ENCODE results near the gene LRRC75B.
"Not testable (repeated sequence)": the region's sequence is repeated elsewhere in the genome, so short reads cannot be mapped to it uniquely, and the experiment has no call there.

The LRRC75B gene

DNA sequence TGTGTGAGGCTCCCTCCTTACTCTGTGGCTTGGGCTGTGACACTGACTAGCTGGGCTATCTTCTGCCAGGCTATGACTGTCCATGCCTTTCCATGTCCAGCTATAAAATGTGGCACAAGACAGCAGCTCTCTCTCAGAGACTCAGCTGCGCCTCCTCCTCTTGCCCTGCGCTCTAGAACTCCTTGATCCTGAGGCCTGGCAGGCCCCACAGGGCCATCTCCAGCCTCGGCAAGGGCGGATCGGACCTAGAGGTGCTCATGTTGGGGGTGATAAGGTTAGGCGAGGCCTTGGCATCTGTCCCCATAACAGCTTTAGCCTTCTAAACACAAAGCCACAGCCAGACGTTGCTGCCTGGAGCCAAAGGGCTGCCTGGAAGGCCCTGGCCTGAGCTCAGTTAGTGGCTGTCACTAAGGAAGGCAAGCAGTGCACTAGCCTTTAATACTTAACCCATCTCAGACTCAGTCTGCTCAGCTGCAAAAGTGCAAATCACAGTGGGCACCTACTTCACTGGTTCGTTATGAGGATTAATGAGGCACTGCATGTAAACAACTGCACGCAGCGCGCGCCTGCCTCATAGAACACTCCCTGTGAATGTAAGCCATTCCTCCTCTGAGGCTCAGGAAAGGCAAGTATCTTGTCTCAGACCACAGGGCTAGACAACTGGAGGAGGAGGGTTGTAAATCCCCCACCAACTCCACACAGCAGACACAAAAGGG lies 39.1 kb downstream of the LRRC75B start:
- no peak for DNase-seq (ENCODE audit: low spot score)

DNA sequence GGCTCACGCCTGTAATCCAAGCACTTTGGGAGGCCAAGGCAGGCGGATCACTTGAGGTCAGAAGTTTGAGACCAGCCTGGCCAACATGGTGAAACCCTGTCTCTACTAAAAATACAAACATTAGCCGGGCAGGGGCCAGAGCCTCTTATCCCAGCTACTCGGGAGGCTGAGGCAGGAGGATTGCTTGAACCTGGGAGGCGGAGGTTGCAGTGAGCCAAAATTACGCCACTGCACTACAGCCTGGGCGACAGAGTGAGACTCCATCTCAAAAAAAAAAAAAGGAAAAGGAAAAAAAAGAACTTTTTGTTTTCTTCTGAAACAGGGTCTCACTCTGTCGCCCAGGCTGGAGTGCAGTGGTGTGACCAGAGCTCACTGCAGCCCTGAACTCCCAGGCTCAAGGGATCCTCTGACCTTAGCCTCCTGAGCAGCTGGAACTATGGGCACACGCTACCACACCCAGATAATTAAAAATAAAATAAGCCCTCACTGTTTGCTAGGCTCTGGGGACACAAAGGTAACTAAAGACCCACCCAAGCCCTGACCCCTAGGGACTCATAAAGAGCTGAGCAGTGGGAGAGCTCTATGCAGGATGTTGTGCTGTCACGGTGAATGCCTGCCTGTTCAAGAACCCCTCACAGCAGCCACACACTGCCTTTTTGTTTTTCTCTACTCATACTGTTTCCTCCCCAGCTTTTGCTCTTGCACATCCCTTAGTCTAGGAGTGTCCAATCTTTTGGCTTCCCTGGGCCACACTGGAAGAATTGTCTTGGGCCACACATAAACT lies 40.2 kb downstream of the LRRC75B start:
- not testable (repeated sequence) for DNase-seq (ENCODE audit: low spot score)

DNA sequence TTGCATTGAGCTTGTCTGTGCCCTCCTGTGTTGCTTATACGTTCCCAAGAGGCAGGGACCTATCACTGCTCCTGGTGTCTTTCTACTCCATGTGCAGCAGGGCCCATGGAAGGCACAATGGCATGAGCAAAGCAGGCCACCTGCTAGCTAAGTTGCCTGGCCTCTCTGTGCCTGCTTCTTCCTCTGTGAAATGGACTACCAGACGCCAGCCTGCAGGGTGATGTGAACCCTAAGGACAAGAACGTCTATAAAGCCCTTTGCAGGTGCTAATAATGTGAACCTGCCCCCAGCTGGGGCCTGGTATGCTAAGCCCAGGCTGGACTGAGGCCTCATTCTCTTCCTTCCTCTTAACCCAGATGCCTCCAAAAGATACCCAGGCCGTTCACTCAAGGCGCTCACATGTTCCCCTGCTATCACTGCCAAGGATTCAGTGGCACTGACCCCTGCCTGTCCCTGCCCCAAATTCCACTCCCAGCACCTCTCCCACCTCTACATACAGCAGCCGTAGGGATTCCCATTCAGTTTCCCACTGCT lies 41.9 kb downstream of the LRRC75B start:
- no peak for DNase-seq (ENCODE audit: low spot score)

DNA sequence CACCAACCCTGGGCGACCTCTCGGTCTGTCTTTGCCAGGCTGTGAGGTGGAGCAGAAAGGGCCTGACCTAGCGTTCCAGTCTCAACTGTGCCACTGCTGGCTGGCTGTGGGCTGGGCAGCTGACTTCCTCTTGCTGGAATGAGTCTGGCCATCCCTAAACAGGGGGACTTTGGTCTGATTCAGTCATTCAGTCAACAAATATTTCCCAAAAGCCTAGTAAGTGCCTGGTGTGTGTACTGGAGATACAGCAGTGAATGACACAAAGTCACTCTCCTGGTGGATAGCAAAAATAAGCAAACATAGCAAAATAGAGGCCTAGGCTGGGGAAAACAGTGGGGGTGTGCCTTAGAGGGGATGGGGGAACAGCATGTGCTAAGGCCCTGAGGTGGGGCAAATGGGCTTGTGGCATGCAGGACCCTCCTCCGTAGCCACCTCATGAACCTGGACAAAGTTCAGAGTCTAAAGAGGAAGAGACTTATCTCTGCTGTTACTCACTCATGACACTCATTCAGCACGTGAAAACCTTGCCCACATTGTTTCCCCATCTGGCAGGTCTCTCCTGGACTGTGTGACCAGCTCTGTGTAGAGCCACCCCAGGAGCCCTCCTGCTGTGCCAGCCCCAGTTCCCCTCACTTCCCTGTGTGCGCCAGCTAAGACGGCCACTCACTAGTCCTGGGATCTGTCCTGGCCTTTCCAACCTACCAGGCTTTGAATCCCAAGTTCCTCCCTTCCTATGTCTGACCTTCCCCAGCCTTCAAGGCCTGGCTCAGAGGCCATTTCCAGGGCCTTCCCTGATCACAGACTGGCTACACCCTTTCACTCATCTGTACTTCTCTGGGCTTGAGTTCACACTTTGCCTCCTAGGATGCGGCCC lies 42.6 kb downstream of the LRRC75B start:
- DNase-seq (ENCODE audit: low spot score) = no peak

DNA sequence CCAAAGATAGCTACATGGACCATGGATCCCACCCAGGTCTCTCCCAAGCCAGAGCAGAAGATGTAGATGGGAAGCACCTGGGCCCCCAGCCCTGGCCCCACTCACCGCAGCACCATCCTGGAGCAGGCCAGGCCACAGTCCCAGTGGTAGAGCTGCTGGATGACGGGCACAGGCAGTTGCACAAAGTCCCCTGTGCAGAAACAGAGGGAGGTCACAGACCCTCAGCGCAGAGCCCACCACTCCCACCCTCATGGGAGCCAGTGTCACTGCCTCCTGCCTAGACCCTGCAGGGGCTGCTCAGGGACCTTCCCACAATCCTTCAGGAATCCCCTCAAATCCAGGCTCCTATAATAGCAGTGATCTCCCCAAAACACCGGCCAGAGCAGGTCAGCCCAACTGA lies 44.1 kb downstream of the LRRC75B start:
- no peak for DNase-seq (ENCODE audit: low spot score)

DNA sequence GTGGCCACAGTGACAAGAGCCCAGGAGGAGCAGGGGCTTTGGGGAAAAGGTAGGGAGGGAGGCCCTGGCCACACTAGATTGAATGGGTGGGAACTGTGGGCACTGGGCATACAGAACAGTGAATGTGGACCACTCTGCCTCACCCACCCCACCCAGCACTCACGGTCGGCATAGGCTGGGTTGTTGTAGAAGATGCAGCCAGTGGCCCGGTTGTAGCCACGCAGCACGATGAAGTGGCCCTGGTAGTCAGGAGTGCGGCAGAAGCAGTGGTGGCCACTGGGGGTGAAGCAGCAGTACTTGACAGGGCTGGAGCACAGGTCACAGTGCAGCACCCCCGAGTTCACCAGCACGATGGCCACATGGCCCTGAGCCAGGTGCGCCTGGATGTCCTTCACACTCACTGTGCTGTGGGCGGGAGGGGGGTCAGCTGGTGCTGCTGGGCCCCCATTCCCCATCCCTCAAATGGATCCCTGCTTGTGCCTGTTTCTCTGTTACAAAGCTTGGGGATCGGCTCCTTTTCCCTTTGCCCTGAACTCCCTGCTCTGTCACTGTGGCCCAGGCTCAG lies 49.1 kb downstream of the LRRC75B start:
- DNase-seq (ENCODE audit: low spot score) = no peak

DNA sequence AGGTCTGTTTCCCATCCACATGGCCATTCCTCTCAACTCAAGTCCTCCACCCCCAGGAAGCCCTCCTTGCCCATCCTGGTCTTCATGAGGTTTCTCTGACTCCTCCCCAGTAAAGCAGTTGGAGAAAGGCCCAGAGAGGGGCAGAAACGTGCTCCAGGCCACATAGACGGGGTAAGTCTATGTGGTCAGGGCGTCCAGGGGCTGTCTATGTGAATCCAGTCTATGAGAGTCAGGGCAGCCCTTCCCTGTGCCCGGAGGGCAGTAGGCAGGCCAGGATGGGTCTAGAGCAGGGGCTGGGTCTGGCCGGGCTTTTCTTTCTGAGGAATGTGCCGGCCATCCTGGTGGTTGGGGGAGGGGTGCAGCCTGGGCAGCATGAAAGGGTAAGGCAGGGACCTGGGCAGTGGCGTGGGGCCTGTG lies 49.7 kb downstream of the LRRC75B start:
- DNase-seq (ENCODE audit: low spot score) = no peak

DNA sequence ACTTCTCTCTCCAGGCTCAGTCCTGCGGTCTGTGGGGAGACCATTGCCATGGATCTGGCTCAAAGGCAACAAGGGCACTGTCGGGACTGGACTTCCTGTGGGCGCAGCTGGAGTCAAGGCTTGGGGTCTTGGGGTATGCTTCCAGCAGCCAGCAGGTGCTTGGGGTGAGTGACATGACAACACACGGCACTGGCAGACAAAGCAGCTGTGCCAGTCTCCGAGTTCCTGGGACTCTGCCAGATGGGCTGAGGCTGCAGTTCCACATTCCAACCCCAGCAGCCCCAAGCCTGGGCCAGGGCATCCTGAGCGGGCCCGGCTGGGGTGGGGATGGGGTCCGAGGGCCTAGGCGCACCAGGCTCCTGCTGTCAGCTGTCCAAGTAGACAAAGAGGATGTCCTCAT lies 50.2 kb downstream of the LRRC75B start:
- no peak for DNase-seq (ENCODE audit: low spot score)

DNA sequence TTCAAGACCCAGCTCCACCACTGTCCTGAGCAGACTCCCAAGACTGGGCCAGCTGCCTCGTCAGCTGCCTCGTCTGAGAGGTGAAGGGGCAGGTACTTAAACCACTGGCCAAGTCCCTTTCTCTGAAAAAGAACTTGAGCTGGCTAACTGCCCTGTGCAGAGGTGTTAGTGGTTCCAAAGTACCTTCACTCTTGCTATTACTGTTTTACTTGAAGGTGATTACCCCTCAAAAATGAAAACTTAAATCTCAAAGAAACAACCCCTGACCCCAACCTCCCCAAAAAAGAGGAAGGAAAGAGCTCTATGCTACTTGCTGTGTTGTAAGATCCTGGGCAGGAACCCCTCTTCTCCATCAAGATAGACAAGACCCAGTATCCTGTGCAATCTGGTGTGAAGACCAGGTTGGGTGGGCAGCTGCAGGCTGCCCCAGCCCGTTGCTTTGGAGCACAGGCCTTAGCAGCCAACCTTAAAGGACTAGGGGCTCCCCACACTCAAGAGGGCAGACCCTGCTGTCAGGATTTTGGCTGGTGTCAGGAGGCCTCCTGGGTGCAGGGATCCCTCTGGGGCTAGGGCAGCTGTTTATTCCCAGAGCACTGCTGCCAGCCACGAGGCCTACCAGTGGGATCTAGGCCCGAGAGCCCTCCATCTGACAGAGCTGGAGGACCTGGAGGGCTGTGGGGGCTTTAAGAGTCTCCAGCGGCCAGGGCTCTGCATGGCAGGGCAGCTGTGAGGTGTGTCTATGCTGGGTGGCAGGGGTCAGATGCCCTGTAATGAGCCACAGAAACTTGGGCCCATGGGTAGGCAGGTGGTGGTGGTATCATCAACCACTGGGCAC lies 51.0 kb downstream of the LRRC75B start:
- DNase-seq (ENCODE audit: low spot score) = no peak

DNA sequence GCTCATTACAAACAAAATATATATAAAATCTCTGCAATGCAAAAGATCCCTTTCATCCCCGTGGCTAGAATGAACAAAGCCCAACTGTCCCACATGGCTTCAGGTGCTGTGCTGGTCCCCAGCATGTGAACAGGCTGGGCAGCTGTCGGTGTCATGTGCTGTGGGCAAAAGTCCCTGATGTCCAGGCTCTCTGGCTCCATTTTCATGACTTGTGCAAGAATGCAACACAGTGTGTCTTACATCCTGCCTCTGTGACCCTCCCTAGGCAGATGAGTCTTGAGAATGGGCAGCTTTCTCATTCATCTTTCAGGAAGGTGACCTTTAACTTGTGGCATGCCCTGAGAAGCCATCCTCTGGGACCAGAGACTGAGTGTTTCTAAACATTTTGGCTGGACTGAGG lies 52.4 kb downstream of the LRRC75B start:
- no peak for DNase-seq (ENCODE audit: low spot score)

DNA sequence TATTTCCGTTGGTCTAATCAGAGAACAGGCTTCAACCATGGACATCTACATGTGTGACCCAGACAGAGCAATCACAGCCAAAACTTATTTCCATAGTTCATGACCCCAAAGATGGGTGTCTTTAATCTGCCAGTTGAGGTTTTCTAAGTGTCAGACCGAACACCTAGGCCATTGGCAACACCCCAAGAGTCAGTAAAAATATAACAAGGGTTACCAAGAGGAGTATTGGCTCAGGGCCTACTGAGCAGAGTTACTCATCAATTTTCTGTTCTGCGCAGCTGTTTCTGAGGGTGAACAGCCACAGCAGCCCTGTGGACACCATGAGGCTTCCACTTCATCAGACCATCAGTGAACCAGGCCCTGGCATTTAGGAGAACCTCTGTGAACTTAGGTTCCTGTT lies 56.8 kb downstream of the LRRC75B start:
- DNase-seq (ENCODE audit: low spot score) = no peak

Measured in activated CD4-positive, alpha-beta T cell treated with anti-CD3 and anti-CD28 coated beads, Interleukin-2, Interleukin-4, amounts not matched to agents 100 ng/mL and 50 ng/mL, durations not matched to agents 16 hours and 8 hours (primary cell).